Central memory CD8-positive, alpha-beta T cell (primary cell): ENCODE data around the gene NR2E1.

Experiments used
- ATAC-seq: fragments of 150-1000 bp; cut with Tn5 transposase; replicated peaks from 2 replicates; pipeline ENCODE4 v1.10.0; 2022; ENCODE audit warnings: mild to moderate bottlenecking, moderate FRiP score, moderate number of reproducible peaks; ENCODE audit not compliant: poor library complexity, severe bottlenecking; ENCODE audit errors: extremely low read depth
- DNase-seq, 2 donors: peaks; one replicate each; pipeline ENCODE4 v3.0.0; 2021; ENCODE audit warnings: low spot score in 2 of 2
- H3K27ac Mint-ChIP-seq: one replicate; pipeline ENCODE4 v1.8.0; 2022; ENCODE audit warnings: low read depth, mild to moderate bottlenecking, moderate library complexity, mixed read lengths
- H3K27me3 Mint-ChIP-seq: one replicate; pipeline ENCODE4 v1.8.0; 2022; ENCODE audit warnings: mixed read lengths
- H3K36me3 Mint-ChIP-seq: one replicate; pipeline ENCODE4 v1.8.0; 2022; ENCODE audit warnings: mild to moderate bottlenecking, moderate library complexity, mixed read lengths; ENCODE audit not compliant: insufficient read depth
- H3K4me1 Mint-ChIP-seq: one replicate; pipeline ENCODE4 v1.8.0; 2022; ENCODE audit warnings: mixed read lengths
- H3K4me3 Mint-ChIP-seq: one replicate; pipeline ENCODE4 v1.8.0; 2022; ENCODE audit warnings: mild to moderate bottlenecking, moderate library complexity, mixed read lengths
- H3K9me3 Mint-ChIP-seq: one replicate; pipeline ENCODE4 v1.8.0; 2022; ENCODE audit warnings: mixed read lengths

Gene NR2E1

DNA sequence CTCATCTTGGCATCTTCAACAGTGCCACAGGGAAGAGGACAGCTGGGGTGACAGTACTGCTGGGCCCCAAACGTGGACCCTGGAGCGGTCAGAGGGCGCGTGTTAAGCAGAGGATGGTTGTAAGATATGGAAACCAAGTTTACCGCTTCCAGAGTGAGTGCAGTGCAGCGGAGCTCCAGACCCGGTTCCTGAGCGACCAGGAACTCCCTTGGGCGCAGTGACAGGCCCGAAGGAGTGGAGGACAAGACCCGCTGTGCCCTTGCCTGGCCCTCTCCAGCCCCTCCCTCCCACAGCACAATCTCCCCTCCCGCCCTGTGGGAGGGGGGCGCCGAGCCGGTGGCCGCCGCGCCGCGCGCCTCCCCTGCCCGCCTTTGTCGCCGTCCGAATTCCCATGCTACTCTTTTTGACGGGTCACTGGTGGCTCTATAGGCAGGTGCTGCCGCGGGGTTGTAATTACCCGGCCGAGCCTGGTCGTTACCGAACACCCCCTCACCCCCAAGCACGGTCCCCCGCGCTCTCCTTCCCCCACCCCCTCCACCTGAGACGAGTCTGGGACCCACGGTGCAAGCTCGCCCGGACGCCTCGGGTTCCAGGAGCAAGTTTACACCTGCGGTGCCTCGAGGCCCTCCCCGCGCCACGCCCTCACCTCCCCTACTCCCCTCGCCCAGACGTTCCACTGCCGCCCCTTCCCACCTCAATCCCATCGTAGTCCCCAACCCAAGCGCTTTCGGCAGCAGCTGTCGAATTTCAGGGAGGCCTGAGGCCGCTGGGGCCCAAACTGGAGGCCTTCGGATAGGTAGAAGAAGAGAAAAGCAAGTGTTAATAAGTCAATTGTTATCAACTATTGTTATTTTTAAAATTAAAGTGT is 3.9 kb downstream of the NR2E1 start:
- Mint-ChIP-seq H3K27ac (no peak overlapping the region), H3K9me3 (no peaks in the 10 kb centered on the region), H3K36me3 (peaks cover 3% of the 10 kb centered on the region), H3K27me3 (peaks cover 95% of the 10 kb centered on the region), H3K4me1 (peaks cover 19% of the 10 kb centered on the region), H3K4me3 (peak overlapping the region; percentile 73)
- DNase-seq: no peak
- no peak for ATAC-seq

DNA sequence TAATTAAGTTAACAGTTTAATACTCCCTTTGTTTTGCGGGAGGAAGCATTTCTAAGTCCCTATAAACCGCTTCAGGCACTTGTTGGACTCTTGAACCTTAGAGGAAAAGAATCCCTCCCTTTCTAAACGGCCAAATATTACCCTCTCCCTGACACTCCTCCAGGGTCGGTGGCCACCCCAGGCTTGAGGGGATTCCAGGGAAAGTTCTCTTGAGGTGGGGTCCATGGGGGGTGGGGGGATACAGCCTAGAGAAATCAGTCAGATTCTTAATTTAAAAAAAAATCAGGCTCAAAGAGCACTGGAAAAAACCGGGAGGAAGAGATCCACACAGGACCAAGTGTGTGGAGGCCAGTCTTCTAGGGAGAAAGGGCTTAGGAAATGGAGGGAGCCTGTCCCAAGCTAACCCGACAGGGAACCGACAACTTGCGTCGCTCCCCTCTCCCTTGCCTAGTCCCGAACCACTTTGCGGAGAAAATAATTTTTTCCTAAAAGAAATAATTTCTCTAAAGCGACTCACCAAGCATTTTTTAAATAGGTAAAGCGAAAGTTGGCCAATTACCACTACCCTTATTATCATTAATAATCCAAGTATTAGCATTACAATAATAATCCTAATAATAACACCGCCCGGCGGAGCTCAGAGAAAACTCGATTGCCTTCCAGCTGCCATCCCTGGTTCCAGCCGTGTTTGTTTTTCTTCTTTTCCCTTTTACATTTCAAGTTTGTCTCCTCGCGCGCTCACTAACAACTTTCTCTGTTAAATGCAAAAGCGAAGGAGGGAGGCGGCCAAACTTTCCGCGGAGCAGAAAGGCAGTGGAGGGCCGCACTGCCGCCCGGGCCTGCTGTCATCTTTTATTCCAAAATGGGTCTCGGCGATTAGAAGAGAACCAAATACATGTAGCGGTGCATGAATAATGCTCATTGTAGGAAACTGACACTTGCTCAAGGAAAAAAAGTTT is 4.8 kb downstream of the NR2E1 start:
- ATAC-seq: no peak
- peak overlapping the region; percentile 73 for H3K4me3 Mint-ChIP-seq

DNA sequence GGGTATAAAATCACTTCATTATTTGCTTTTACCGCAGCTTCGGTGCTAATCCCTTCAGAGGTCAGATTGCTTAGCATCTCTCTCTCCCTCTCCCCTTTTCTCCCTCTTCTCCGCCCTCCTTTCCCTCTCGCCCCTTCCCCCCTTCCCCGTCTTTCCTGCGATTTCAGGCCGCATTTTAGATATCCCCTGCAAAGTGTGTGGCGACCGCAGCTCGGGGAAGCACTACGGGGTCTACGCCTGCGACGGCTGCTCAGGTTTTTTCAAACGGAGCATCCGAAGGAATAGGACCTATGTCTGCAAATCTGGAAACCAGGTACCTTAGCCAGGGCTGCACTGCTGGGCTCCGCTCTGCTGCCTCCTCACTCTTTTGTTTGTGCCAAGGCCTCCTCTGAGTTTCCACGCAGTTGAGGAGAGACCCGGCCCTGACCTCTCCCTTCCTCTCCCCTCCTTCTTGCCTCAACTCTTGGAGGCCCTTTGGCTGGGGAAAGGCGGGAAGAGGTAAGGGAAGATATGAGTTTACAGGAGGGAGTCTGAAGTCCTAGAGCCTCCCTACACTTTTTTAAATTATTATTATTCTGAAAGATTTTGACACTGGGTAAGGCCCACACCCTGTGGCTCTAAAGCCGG is 5.6 kb downstream of the NR2E1 start:
- H3K4me3 Mint-ChIP-seq: no peak overlapping the region

More for the DNA sequence above, 4.8 kb downstream of the NR2E1 start:
- Mint-ChIP-seq H3K36me3 (peaks cover 3% of the 10 kb centered on the region), H3K27ac (no peak overlapping the region), H3K27me3 (peaks cover 95% of the 10 kb centered on the region), H3K4me1 (peaks cover 23% of the 10 kb centered on the region), H3K9me3 (no peaks in the 10 kb centered on the region)
- DNase-seq: no peak

DNA sequence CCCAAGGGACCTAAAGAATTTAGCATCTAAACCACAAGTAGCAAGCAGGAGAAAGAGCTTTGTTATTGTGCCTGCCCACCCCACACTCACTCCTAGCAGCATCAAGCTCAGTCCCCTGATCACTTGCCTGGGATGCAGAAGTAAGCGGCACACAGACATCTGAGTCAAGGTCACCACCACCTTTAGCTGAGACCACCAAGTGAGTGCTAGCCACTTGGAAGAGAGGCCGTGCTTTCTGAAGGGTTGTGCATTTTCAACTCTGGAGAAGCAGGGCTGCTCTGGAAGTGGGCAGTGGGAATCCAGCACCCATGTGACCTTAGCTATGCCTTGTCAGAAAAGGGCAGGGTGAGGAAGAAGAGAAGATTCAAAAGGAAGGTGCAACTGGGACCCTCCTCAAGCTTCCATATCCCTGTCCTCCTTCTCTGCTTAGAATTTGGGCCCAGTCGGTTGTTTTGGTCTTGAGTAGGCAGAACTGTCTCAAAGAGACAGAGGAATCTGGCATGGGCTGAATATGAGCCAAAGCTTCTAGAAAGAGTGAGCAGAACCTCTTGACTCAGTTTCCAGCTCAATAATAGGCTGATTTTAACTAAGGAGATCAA is 6.2 kb downstream of the NR2E1 start:
- ATAC-seq (no peak), DNase-seq (no peak)
- Mint-ChIP-seq H3K27me3 (peaks cover 95% of the 10 kb centered on the region), H3K27ac (no peak overlapping the region), H3K9me3 (no peaks in the 10 kb centered on the region), H3K4me1 (peaks cover 28% of the 10 kb centered on the region), H3K36me3 (peaks cover 2% of the 10 kb centered on the region), H3K4me3 (no peak overlapping the region)

More for the DNA sequence above, 5.6 kb downstream of the NR2E1 start:
- Mint-ChIP-seq H3K36me3 (peaks cover 2% of the 10 kb centered on the region), H3K4me1 (peaks cover 28% of the 10 kb centered on the region), H3K27ac (no peak overlapping the region), H3K9me3 (no peaks in the 10 kb centered on the region), H3K27me3 (peaks cover 95% of the 10 kb centered on the region)
- ATAC-seq (no peak), DNase-seq (no peak)

DNA sequence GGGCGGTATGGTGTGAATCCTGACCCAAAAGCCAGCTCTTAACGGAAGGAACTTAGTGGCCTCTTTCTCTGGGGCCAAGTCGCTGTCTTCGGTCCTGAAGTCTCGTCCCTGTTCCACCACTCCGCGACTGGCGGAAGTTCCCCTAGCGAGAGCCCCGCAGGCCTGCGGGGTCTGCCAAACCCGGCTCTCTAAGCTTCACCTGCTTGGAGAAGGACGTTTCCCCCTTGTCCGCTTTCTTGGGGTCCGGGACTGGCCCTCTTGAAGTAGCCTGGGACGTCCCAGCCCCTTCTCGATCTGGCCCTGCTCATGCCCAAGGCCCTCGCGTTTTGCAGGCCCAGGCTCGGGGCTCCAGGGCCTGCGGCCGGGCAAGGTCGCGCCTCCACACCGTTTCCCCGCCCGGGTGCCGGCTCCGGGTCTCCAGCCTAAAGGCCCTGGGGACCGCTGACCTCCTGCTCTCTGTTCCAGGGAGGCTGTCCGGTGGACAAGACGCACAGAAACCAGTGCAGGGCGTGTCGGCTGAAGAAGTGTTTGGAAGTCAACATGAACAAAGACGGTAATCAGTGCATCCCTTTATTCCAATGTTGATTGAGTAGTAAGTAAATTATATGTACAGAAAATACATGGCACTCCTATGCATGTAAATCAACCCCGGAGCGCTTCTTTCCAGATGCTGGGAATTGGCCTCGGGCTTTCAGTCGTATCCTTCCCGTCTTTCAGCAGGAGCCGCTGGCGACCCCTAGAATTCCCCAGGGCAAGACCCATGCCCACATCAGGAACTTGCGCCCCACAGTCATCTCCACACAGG is 8.8 kb downstream of the NR2E1 start:
- peak overlapping the region; percentile 50 for H3K4me3 Mint-ChIP-seq
- H3K4me1 Mint-ChIP-seq: peaks cover 20% of the 10 kb centered on the region
- no peaks in the 10 kb centered on the region for H3K9me3 Mint-ChIP-seq
- H3K36me3 Mint-ChIP-seq: peaks cover 3% of the 10 kb centered on the region
- ATAC-seq (no peak), DNase-seq (no peak)
- no peak overlapping the region for H3K27ac Mint-ChIP-seq
- H3K27me3 Mint-ChIP-seq: peaks cover 95% of the 10 kb centered on the region

DNA sequence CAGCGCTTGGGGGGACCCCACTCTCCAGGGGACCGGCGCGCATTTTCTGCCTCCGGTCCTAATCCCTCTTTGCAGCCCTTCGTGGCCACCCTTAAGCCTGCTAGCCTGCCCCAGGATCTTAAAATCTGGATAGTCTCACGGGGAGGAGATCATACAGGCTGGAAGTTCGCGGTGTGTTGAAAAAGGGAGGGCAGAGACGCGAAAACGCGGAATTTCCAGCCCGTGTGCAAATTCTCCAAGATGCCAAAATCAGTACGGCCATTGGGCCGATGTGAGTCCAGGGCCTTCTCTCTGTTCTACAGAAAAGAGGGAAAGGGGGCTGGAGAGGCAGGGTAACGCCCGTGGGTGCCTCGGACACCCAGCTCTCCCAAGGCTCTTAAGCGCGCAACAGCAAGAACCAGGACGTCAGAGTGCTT is 9.4 kb downstream of the NR2E1 start:
- no peaks in the 10 kb centered on the region for H3K9me3 Mint-ChIP-seq
- peaks cover 3% of the 10 kb centered on the region for H3K36me3 Mint-ChIP-seq
- DNase-seq: no peak
- H3K4me1 Mint-ChIP-seq: peaks cover 16% of the 10 kb centered on the region
- H3K4me3 Mint-ChIP-seq: peak overlapping the region; percentile 50
- no peak for ATAC-seq
- no peak overlapping the region for H3K27ac Mint-ChIP-seq
- H3K27me3 Mint-ChIP-seq: peaks cover 95% of the 10 kb centered on the region

DNA sequence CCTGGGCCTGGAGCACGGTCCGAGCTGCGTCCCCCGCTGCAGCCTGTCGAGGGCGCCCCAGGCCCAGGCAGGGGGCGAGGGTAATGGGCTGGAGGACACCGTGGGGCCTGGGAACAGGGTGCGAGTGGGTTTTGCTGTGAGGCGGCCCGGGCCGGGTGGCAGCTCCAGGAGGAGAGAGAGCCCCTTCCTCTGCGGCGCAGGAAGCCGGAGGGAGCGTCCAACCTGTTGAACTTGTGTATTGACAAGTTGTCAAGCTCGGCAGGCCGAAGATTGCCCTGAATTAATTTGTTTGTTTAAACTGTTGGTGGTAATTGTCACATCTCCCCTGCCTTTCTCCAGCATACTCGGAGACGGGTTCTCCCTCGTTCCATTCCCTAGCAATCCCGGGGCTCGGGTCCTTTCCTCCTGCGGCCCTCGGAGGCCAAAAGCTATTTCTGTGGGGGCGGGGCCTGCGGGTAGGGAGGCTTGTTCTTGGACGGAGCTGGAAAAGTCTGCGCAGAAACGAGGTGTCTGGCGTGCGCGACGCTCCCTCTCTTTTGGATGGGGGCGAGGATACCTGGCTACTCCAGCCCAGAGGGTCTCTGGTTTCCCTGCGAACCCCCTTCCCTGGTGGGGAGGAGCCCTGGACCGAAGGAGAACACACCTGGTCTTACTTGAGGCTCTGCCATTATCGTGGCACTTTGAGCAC is 9.9 kb downstream of the NR2E1 start:
- no peak overlapping the region for H3K27ac Mint-ChIP-seq
- H3K4me3 Mint-ChIP-seq: peak overlapping the region; percentile 50
- peaks cover 16% of the 10 kb centered on the region for H3K4me1 Mint-ChIP-seq
- DNase-seq (no peak), ATAC-seq (no peak)
- no peaks in the 10 kb centered on the region for H3K9me3 Mint-ChIP-seq
- H3K36me3 Mint-ChIP-seq: peaks cover 3% of the 10 kb centered on the region
- peaks cover 91% of the 10 kb centered on the region for H3K27me3 Mint-ChIP-seq

DNA sequence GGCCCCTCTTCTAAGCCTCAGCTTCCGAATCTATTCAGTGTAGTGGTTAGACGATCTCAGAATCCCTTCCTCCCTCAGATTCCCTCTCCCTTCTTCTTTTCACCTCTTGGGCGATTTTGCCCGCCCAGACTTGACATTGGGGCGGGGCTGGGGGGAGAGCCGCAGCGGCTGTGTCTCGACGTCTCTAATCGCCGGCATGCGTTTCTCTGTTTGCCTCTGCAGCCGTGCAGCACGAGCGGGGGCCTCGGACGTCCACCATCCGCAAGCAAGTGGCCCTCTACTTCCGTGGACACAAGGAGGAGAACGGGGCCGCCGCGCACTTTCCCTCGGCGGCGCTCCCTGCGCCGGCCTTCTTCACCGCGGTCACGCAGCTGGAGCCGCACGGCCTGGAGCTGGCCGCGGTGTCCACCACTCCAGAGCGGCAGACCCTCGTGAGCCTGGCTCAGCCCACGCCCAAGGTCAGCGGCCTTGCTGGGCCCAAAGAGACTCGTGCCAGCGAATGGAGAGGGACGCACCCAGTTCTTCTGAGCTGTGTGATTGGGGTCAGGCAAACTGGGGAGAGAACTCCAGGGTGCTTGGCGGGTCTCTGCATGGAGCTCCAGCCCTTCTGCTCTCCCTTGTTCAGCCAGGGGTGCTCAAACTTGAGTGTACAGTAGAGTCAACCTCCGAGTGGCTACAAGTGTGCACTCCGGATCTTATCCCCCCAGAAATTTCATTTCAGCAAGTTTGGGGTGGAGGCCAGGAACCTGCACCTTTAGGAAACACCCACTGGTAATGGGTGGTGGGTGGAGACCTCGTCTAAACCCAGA is 10.7 kb downstream of the NR2E1 start:
- H3K9me3 Mint-ChIP-seq: no peaks in the 10 kb centered on the region
- no peak for ATAC-seq
- peak overlapping the region; percentile 50 for H3K4me3 Mint-ChIP-seq
- no peak for DNase-seq
- H3K36me3 Mint-ChIP-seq: peaks cover 3% of the 10 kb centered on the region
- peaks cover 16% of the 10 kb centered on the region for H3K4me1 Mint-ChIP-seq
- peaks cover 84% of the 10 kb centered on the region for H3K27me3 Mint-ChIP-seq
- no peak overlapping the region for H3K27ac Mint-ChIP-seq

DNA sequence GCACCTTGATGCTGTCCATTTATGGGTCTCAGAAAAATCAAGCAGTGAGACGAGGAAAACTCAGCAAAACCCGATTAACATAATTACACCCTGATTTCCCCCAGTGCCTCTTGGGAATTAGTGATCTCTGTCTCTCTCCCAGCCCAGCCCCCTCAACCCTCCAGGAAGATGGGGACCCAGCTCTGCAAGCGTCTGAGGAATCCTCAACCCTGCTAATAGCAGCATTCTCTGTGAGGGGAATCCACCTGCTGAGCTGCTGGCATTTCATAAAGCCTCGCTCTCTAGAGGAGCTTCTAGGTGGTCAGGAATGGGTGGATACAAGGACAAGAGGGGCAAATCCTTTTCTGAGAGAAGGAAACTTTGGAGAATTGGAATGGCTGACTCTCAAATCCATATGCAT is 13.9 kb downstream of the NR2E1 start:
- no peak for DNase-seq
- H3K27ac Mint-ChIP-seq: no peak overlapping the region
- H3K9me3 Mint-ChIP-seq: no peaks in the 10 kb centered on the region
- H3K36me3 Mint-ChIP-seq: peaks cover 3% of the 10 kb centered on the region
- no peak for ATAC-seq
- no peak overlapping the region for H3K4me3 Mint-ChIP-seq
- peaks cover 16% of the 10 kb centered on the region for H3K4me1 Mint-ChIP-seq
- peaks cover 70% of the 10 kb centered on the region for H3K27me3 Mint-ChIP-seq

DNA sequence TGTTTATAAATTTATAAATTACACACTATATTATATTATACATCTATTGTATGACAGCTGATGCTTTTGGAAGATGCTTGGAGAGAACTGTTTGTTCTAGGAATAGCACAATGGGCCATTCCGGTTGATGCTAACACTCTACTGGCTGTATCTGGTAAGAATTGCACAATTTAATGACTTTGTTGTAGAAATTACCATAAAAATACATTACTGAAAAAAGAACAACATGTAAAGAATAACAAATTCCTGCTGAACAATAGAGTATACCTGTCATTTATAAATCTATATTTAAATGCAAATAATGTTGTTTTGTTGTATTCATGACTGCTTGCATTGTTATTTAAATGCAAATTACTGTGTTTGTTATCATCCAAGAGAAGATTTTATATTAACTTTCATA is 14.4 kb downstream of the NR2E1 start:
- Mint-ChIP-seq H3K27me3 (peaks cover 65% of the 10 kb centered on the region), H3K4me3 (no peak overlapping the region), H3K27ac (no peak overlapping the region), H3K9me3 (no peaks in the 10 kb centered on the region), H3K4me1 (peaks cover 12% of the 10 kb centered on the region), H3K36me3 (peaks cover 3% of the 10 kb centered on the region)
- ATAC-seq (no peak), DNase-seq (no peak)
